GM13976 (cell line): ENCODE data around the gene THAP8.
A peak's percentile ranks its signal among the peaks of the same experiment; 100 is the strongest.
"Not testable (repeated sequence)": the region's sequence is repeated elsewhere in the genome, so short reads cannot be mapped to it uniquely, and the experiment has no call there.

Source experiments
- DNase-seq: peaks from one replicate; pipeline ENCODE4 v3.0.0; 2012; ENCODE audit warnings: low spot score
- CTCF ChIP-seq: IDR thresholded peaks from 2 replicates; pipeline ENCODE4 v1.5.1; 2012; ENCODE audit warnings: borderline replicate concordance, mild to moderate bottlenecking; ENCODE audit not compliant: insufficient read depth; ENCODE audit errors: extremely low read depth, missing control alignments, control extremely low read depth
- in situ Hi-C: fragments of 300-500 bp; cut with MboI; formaldehyde crosslinking; loops from one replicate; pipeline ENCODE4 v1.12.0; 2022; ENCODE audit warnings: low sequenced_read_pairs, mixed read lengths, inconsistent platforms; ENCODE audit not compliant: unreplicated experiment

THAP8 gene

GRCh38 chr19:36046443-36047050 lies 7.5 kb downstream of the THAP8 start:
- no peak for DNase-seq
- in situ Hi-C loops, result no loop called here
- no peak for TF ChIP-seq CTCF

GRCh38 chr19:36043952-36044351 lies 10.1 kb downstream of the THAP8 start:
- no peak for TF ChIP-seq CTCF
- DNase-seq, result no peak
- in situ Hi-C loops, result no loop called here

- in situ Hi-C loops, result no loop called here
- TF ChIP-seq CTCF, result no peak
- DNase-seq, result no peak
Observed at GRCh38 chr19:36041831-36042230, 12.3 kb downstream of the THAP8 start.

- DNase-seq, in situ Hi-C loops: not testable (repeated sequence)
Observed at GRCh38 chr19:36041092-36041491, 13.0 kb downstream of the THAP8 start.

DNA sequence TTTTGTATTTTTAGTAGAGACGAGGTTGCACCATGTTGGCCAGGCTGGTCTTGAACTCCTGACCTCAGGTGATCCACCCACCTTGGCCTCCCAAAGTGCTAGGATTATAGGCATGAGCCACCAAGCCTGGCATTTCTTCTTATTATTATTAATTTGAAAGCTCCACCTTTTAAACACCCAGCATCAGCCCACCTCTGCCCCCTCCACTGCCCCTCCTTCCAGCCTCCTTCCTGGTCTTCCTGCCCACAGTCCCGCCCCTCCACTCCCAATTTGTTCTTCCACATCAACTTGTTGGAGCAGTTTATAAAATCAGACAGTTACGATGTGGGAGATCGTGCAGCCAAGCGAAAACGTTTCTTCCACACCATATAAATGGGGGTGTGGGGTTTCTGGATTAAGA lies 13.6 kb downstream of the THAP8 start:
- no peak for DNase-seq
- TF ChIP-seq CTCF, result no peak
- in situ Hi-C loops, result no loop called here

DNA sequence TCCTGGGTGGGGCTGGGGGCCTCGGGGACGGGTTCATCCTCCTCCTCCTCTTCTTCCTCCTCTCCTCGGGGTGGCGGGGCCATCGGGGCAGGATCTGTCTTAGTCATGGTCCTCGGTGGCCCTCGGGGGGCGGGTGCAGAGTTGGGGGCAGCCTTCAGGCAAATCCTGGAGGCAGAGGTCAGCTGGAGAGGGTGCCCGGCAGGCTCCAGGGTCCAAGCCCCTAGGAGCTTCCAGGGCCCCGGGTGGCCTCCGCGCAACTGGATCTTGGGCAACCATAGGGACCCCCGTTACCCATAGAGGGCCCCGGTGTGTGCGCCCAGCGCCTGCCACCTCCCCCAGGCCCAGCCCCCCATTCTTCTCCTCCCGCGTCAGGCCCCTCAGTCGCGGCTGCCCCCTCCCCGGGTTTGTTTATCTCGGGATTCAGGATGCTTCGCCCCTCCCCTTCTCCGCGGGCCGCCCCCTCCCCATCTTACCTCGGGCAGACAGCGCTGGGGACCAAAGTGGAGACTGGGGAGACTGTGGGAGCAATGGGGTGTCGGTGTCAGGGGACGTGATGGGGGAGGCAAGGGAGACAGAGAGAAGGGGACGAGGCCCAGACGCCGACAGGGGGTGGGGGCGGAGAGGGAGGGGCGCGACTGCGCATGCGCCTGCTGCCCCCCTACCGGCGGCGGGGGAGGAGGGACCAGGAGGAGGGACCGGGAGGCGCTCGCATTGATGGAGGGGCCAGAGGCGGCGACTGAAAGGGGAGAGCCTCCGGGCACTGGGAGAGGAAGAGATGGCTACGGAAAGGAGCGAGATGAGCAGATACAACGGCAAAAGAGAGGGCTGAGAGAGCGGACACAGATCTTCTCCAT lies 21.6 kb downstream of the THAP8 start, which contains the start of gene CLIP3:
CLIP3 (minus strand) TSS at position 623 of the 854 bp plus-strand sequence; CDS start at position 107, 516 bp downstream.
- in situ Hi-C loops, result no loop called here
- peak; percentile 87 for DNase-seq
- no peak for TF ChIP-seq CTCF

- no peak for TF ChIP-seq CTCF
- in situ Hi-C loops, result no loop called here
- no peak for DNase-seq
Observed at GRCh38 chr19:36031308-36031707, 22.8 kb downstream of the THAP8 start.
